ENCODE measurements around the gene PRKCE. TPM values are rescaled to one million over a fixed set of nuclear protein-coding genes. Genes with fewer than 3 reads are reported as not detected.

The PRKCE gene
- total RNA-seq, 2 donors from 2014 or later, result 6.3 to 30.1 TPM

- peaks cover 0 to 16% of the 10 kb centered on the region in 2 donors for H3K4me1 Mint-ChIP-seq (ENCODE audit: low read depth in 2 of 2)
- no peak overlapping the region for H3K27ac Mint-ChIP-seq
- DNase-seq (ENCODE audit: low spot score) (no peak), ATAC-seq (no peak)
- no peak overlapping the region for H3K4me3 Mint-ChIP-seq
- H3K36me3 Mint-ChIP-seq, result peaks cover 7% of the 10 kb centered on the region
- no peaks in the 10 kb centered on the region for H3K9me3 Mint-ChIP-seq
- no peaks in the 10 kb centered on the region for H3K27me3 Mint-ChIP-seq
These were observed 395.8 kb downstream of the PRKCE start for GRCh38 chr2:46047290-46047689.

GRCh38 chr2:46048693-46049092 is 397.2 kb downstream of the PRKCE start:
- H3K27ac Mint-ChIP-seq, result no peak overlapping the region
- peaks cover 4 to 16% of the 10 kb centered on the region in 2 donors for H3K4me1 Mint-ChIP-seq (ENCODE audit: low read depth in 2 of 2)
- DNase-seq (ENCODE audit: low spot score) (no peak), ATAC-seq (no peak)
- no peak overlapping the region for H3K4me3 Mint-ChIP-seq
- peaks cover 7% of the 10 kb centered on the region for H3K36me3 Mint-ChIP-seq
- no peaks in the 10 kb centered on the region for H3K27me3 Mint-ChIP-seq
- H3K9me3 Mint-ChIP-seq, result no peaks in the 10 kb centered on the region

GRCh38 chr2:46050027-46050426 is 398.6 kb downstream of the PRKCE start:
- peaks cover 7% of the 10 kb centered on the region for H3K36me3 Mint-ChIP-seq
- no peak for DNase-seq (ENCODE audit: low spot score)

GRCh38 chr2:46050489-46050888 is 399.0 kb downstream of the PRKCE start:
- no peak overlapping the region for H3K4me3 Mint-ChIP-seq
- no peak for ATAC-seq

More at GRCh38 chr2:46050027-46050426, 398.6 kb downstream of the PRKCE start:
- H3K4me3 Mint-ChIP-seq, result no peak overlapping the region
- no peak for ATAC-seq
- H3K27ac Mint-ChIP-seq, result no peak overlapping the region
- H3K27me3 Mint-ChIP-seq, result no peaks in the 10 kb centered on the region
- H3K4me1 Mint-ChIP-seq (ENCODE audit: low read depth in 2 of 2), result peaks cover 4 to 16% of the 10 kb centered on the region in 2 donors
- no peaks in the 10 kb centered on the region for H3K9me3 Mint-ChIP-seq

GRCh38 chr2:46051085-46051484 is 399.6 kb downstream of the PRKCE start:
- peak overlapping the region in 1 of 2 donors; percentile 17 for H3K27ac Mint-ChIP-seq
- DNase-seq (ENCODE audit: low spot score) (no peak), ATAC-seq (no peak)
- no peaks in the 10 kb centered on the region for H3K27me3 Mint-ChIP-seq
- H3K4me3 Mint-ChIP-seq, result no peak overlapping the region
- peaks cover 7% of the 10 kb centered on the region for H3K36me3 Mint-ChIP-seq
- H3K9me3 Mint-ChIP-seq, result no peaks in the 10 kb centered on the region
- peaks cover 4 to 16% of the 10 kb centered on the region in 2 donors for H3K4me1 Mint-ChIP-seq (ENCODE audit: low read depth in 2 of 2)

More at GRCh38 chr2:46050489-46050888, 399.0 kb downstream of the PRKCE start:
- H3K36me3 Mint-ChIP-seq, result peaks cover 7% of the 10 kb centered on the region
- no peak for DNase-seq (ENCODE audit: low spot score)
- H3K27me3 Mint-ChIP-seq, result no peaks in the 10 kb centered on the region
- no peaks in the 10 kb centered on the region for H3K9me3 Mint-ChIP-seq
- H3K4me1 Mint-ChIP-seq (ENCODE audit: low read depth in 2 of 2), result peaks cover 4 to 16% of the 10 kb centered on the region in 2 donors
- peak overlapping the region in 1 of 2 donors; percentile 17 for H3K27ac Mint-ChIP-seq

- Mint-ChIP-seq H3K27me3 (no peaks in the 10 kb centered on the region), H3K9me3 (no peaks in the 10 kb centered on the region), H3K4me1 (ENCODE audit: low read depth in 2 of 2) (peaks cover 4 to 16% of the 10 kb centered on the region in 2 donors), H3K4me3 (no peak overlapping the region), H3K36me3 (peaks cover 7% of the 10 kb centered on the region), H3K27ac (no peak overlapping the region)
- DNase-seq (ENCODE audit: low spot score), result no peak
- peak in 1 of 2 donors; percentile 65 for ATAC-seq
These were observed 402.1 kb downstream of the PRKCE start for GRCh38 chr2:46053564-46053963.

- ATAC-seq (no peak), DNase-seq (ENCODE audit: low spot score) (no peak)
- peaks cover 4% of the 10 kb centered on the region in 2 donors for H3K4me1 Mint-ChIP-seq (ENCODE audit: low read depth in 2 of 2)
- H3K27ac Mint-ChIP-seq, result no peak overlapping the region
- H3K4me3 Mint-ChIP-seq, result no peak overlapping the region
- no peaks in the 10 kb centered on the region for H3K9me3 Mint-ChIP-seq
- no peaks in the 10 kb centered on the region for H3K27me3 Mint-ChIP-seq
- peaks cover 7% of the 10 kb centered on the region for H3K36me3 Mint-ChIP-seq
These were observed 405.1 kb downstream of the PRKCE start for GRCh38 chr2:46056541-46056940.

- Mint-ChIP-seq H3K36me3 (no peaks in the 10 kb centered on the region), H3K4me3 (no peak overlapping the region), H3K9me3 (no peaks in the 10 kb centered on the region), H3K4me1 (ENCODE audit: low read depth in 2 of 2) (peaks cover 6% of the 10 kb centered on the region in 2 donors), H3K27me3 (no peaks in the 10 kb centered on the region), H3K27ac (no peak overlapping the region)
- DNase-seq (ENCODE audit: low spot score) (no peak), ATAC-seq (no peak)
These were observed 406.7 kb downstream of the PRKCE start for GRCh38 chr2:46058140-46058539.

- peak; percentile 53 to 75 for ATAC-seq
- Mint-ChIP-seq H3K9me3 (no peaks in the 10 kb centered on the region), H3K27ac (peak overlapping the region in 1 of 2 donors; percentile 29), H3K4me3 (no peak overlapping the region), H3K27me3 (no peaks in the 10 kb centered on the region), H3K36me3 (no peaks in the 10 kb centered on the region), H3K4me1 (ENCODE audit: low read depth in 2 of 2) (peaks cover 2 to 21% of the 10 kb centered on the region in 2 donors)
- DNase-seq (ENCODE audit: low spot score), result peak; percentile 71
These were observed 411.4 kb downstream of the PRKCE start for GRCh38 chr2:46062637-46063412.

GRCh38 chr2:46064396-46064795 is 412.9 kb downstream of the PRKCE start:
- Mint-ChIP-seq H3K27ac (peak overlapping the region in 1 of 2 donors; percentile 21), H3K4me3 (no peak overlapping the region), H3K9me3 (no peaks in the 10 kb centered on the region), H3K27me3 (no peaks in the 10 kb centered on the region), H3K4me1 (ENCODE audit: low read depth in 2 of 2) (peaks cover 2 to 23% of the 10 kb centered on the region in 2 donors), H3K36me3 (no peaks in the 10 kb centered on the region)
- no peak for DNase-seq (ENCODE audit: low spot score)
- ATAC-seq, result no peak

GRCh38 chr2:46065152-46065551 is 413.7 kb downstream of the PRKCE start:
- Mint-ChIP-seq H3K4me1 (ENCODE audit: low read depth in 2 of 2) (peaks cover 2 to 23% of the 10 kb centered on the region in 2 donors), H3K9me3 (no peaks in the 10 kb centered on the region), H3K27me3 (no peaks in the 10 kb centered on the region), H3K27ac (peak overlapping the region in 1 of 2 donors; percentile 21), H3K36me3 (no peaks in the 10 kb centered on the region), H3K4me3 (no peak overlapping the region)
- DNase-seq (ENCODE audit: low spot score), result no peak
- no peak for ATAC-seq

- Mint-ChIP-seq H3K9me3 (no peaks in the 10 kb centered on the region), H3K4me3 (no peak overlapping the region), H3K27ac (peak overlapping the region in 1 of 2 donors; percentile 41), H3K27me3 (no peaks in the 10 kb centered on the region), H3K4me1 (ENCODE audit: low read depth in 2 of 2) (peaks cover 2 to 23% of the 10 kb centered on the region in 2 donors), H3K36me3 (no peaks in the 10 kb centered on the region)
- no peak for ATAC-seq
- no peak for DNase-seq (ENCODE audit: low spot score)
These were observed 414.6 kb downstream of the PRKCE start for GRCh38 chr2:46066116-46066515.

- H3K4me3 Mint-ChIP-seq, result no peak overlapping the region
- no peaks in the 10 kb centered on the region for H3K9me3 Mint-ChIP-seq
- DNase-seq (ENCODE audit: low spot score), result no peak
- H3K27me3 Mint-ChIP-seq, result no peaks in the 10 kb centered on the region
- peak overlapping the region in 1 of 2 donors; percentile 41 for H3K27ac Mint-ChIP-seq
- ATAC-seq, result no peak
- no peaks in the 10 kb centered on the region for H3K36me3 Mint-ChIP-seq
- H3K4me1 Mint-ChIP-seq (ENCODE audit: low read depth in 2 of 2), result peaks cover 2 to 23% of the 10 kb centered on the region in 2 donors
These were observed 415.1 kb downstream of the PRKCE start for GRCh38 chr2:46066601-46067000.

- no peaks in the 10 kb centered on the region for H3K36me3 Mint-ChIP-seq
- no peaks in the 10 kb centered on the region for H3K9me3 Mint-ChIP-seq
These were observed 415.6 kb downstream of the PRKCE start for GRCh38 chr2:46067062-46067461.

More at GRCh38 chr2:46067062-46067461, 415.6 kb downstream of the PRKCE start:
- H3K27ac Mint-ChIP-seq, result peak overlapping the region in 1 of 2 donors; percentile 63
- H3K4me3 Mint-ChIP-seq, result no peak overlapping the region
- no peak for DNase-seq (ENCODE audit: low spot score)
- peaks cover 2 to 23% of the 10 kb centered on the region in 2 donors for H3K4me1 Mint-ChIP-seq (ENCODE audit: low read depth in 2 of 2)
- no peak for ATAC-seq
- no peaks in the 10 kb centered on the region for H3K27me3 Mint-ChIP-seq
